Measurements from ENCODE around the gene BHLHE40. TPM values are rescaled to one million over a fixed set of nuclear protein-coding genes. Genes with fewer than 3 reads are reported as not detected.

Gene BHLHE40
- total RNA-seq, 2 donors from 2014 or later, result 228 to 369 TPM

Other genes with a start within 250 kb of the BHLHE40 start
- 10 to 100 TPM; 39.7 to 78.1 TPM for gene ARL8B, start 142.9 kb downstream of the BHLHE40 start, total RNA-seq
- gene EDEM1, start 208.3 kb downstream of the BHLHE40 start, total RNA-seq, result 100 to 1,000 TPM; 181 to 200 TPM

Data from activated naive CD4-positive, alpha-beta T cell treated with anti-CD3 and anti-CD28 coated beads, Interleukin-2, amount 50 U/mL, for 72 hours (primary cell).